Dedifferentiated amniotic fluid mesenchymal stem cell (primary cell): ENCODE measurements around the gene SULT1A3.
A peak's percentile ranks its signal among the peaks of the same experiment; 100 is the strongest.
"Not testable (repeated sequence)": the region's sequence is repeated elsewhere in the genome, so short reads cannot be mapped to it uniquely, and the experiment has no call there.

Experiments
- DNase-seq: peaks from one replicate; pipeline ENCODE4 v3.0.0-alpha.2; 2016; ENCODE audit errors: extremely low spot score

Gene SULT1A3

DNA sequence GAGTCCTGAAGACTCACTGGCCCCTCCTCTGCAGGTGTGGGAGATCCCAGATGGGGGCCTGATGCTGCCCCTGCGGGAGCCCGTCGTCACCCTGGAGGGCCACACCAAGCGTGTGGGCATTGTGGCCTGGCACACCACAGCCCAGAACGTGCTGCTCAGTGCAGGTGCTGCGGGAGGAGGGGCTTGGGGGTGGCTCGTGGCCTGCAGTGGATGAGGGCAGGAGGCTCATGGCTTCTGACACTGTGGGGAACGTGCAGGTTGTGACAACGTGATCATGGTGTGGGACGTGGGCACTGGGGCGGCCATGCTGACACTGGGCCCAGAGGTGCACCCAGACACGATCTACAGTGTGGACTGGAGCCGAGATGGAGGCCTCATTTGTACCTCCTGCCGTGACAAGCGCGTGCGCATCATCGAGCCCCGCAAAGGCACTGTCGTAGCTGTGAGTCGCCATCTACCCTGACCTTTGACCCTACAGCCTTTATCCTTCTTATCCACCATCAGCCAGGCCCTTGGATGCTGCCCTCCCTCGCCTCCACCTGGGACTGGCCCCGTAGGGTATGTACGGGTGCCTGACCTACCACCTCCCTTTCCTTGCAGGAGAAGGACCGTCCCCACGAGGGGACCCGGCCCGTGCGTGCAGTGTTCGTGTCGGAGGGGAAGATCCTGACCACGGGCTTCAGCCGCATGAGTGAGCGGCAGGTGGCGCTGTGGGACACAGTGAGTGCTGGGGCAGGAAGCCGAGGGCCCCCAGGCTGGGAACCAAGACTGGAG, 12.1 kb upstream of the SULT1A3 start:
- peak; percentile 24 for DNase-seq

DNA sequence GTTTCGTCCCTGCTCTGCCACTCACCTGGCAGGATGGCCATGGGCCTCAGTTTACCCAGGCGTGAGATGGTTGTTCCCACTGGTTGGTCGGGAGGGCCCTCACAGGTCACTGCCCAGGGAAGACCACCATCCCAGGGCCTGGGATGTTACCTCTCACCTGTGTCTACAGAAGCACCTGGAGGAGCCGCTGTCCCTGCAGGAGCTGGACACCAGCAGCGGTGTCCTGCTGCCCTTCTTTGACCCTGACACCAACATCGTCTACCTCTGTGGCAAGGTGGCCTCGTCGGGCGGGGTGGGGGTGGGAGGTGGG, 11.5 kb upstream of the SULT1A3 start:
- DNase-seq = no peak

DNA sequence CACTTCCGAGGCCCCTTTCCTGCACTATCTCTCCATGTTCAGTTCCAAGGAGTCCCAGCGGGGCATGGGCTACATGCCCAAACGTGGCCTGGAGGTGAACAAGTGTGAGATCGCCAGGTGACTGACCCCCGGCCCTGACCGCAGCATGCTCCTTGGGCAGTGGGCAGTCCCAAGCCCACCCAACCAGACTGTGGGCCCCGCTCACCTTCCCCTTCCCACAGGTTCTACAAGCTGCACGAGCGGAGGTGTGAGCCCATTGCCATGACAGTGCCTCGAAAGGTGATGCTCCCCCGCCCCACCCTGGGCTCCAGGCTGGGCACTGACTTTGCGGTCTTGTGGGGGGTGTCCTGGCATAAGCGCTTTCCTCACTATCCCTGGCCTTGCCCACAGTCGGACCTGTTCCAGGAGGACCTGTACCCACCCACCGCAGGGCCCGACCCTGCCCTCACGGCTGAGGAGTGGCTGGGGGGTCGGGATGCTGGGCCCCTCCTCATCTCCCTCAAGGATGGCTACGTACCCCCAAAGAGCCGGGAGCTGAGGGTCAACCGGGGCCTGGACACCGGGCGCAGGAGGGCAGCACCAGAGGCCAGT, 11.0 kb upstream of the SULT1A3 start:
- DNase-seq = no peak

DNA sequence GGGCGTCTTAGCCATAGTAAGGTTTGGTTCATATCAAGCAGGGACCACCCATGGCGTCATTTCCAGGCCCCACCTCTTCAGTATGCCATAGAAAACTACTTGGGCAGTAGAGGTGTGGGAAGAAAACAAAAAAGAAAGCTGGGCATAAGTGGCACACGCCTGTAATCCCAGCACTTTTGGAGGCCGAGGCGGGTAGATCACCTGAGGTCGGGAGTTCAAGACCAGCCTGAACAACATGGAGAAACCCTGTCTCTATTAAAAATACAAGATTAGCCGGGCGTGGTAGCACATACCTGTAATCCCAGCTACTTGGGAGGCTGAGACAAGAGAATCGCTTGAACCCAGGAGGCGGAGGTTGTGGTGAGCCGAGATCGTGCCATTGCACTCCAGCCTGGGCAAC, 7.9 kb upstream of the SULT1A3 start:
- DNase-seq = not testable (repeated sequence)

DNA sequence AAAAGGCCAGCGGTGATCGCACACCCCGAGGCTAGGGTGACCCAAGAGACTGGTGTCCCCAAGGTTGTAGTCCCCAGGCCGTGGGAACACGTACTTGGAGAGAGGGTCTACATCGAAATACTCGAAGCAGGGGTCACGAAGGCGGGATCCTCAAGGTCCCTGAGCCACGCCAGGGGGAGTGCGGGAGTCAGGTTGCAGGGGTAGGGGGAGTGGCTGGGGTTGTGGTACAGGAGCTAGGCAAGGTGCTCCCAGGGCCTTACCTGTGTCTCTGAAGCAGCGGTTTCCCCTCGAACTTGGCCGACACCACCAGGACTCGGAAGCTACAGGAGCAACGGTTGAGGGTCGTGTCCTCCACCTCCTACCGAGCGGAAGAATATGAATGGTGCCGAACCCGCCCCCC, 6.0 kb upstream of the SULT1A3 start:
- DNase-seq = not testable (repeated sequence)

DNA sequence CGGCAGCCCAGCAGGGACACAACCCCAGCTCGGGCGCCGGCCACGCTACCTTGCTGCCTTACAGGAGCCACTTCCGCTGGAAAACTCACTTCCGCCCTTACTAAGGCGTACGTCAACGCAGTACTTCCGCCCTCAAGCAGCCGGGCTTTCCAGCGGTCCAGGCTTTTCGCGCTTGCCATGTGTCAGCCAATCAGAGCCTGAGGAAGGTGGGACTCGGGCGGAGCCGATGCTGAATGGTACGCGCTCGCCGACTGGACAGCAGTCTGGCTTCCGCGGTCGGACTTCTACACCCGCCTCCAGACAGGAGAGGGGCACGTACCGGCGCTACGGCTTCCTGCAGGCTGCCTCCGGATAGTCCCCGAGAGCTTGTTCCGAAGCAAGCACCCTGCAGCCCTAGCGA, 5.4 kb upstream of the SULT1A3 start, which contains the start of the genes BOLA2B and SLX1A:
Gene BOLA2B (minus strand): TSS at position 52 of the 400 bp plus-strand sequence. CDS start 71 bp downstream, outside the sequence.
Gene SLX1A (plus strand): TSS at position 261 of the 400 bp plus-strand sequence. CDS start 210 bp downstream, outside the sequence.
- not testable (repeated sequence) for DNase-seq

DNA sequence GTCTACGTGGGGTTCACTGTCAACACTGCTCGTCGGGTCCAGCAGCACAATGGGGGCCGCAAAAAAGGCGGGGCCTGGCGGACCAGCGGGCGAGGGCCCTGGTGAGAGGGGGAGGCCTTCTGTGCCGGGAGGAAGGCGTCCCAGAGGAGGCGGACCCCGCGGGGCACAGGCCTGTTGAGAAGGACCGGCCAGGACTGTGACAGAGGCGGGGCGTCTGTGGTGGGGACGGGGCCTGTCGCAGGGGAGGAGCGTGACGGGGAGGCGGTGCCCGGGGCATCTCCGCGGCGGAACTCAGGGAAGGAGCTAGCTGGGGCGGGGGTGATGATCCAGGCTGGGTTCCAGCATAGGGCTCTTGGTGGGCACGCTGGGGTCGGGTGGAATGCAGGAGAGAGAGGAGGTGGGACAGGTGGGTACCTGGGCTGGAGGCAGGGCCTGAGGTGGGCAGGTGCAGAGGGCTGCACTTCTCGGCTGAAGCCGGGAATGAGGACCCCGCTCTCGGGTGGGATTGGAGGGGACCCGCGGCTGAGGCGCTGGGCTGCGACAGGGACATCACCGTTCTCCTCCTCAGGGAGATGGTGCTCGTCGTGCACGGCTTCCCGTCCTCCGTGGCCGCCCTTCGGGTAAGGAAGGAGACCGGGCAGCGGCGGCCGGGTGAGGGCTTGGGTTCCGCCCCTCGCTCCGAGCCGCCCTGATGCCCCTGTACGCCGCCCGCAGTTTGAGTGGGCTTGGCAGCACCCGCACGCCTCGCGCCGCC, 4.7 kb upstream of the SULT1A3 start:
- not testable (repeated sequence) for DNase-seq

DNA sequence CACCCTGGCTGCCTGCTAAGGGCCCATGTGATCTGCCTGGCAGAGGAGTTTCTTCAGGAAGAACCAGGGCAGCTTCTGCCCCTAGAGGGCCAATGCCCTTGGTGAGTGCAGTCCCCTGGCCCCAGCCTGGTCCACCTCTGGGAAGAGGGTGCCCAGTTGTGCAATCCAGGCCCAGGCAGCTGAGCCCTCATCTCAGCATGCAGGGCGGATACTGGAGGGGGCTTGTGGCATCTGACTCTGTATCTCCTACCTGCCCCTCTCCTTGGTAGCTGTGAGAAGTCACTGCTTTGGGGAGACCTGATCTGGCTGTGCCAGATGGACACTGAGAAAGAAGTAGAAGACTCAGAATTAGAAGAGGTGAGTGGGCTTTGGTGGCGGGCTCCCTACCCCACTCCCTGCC, 2.1 kb upstream of the SULT1A3 start:
- not testable (repeated sequence) for DNase-seq

DNA sequence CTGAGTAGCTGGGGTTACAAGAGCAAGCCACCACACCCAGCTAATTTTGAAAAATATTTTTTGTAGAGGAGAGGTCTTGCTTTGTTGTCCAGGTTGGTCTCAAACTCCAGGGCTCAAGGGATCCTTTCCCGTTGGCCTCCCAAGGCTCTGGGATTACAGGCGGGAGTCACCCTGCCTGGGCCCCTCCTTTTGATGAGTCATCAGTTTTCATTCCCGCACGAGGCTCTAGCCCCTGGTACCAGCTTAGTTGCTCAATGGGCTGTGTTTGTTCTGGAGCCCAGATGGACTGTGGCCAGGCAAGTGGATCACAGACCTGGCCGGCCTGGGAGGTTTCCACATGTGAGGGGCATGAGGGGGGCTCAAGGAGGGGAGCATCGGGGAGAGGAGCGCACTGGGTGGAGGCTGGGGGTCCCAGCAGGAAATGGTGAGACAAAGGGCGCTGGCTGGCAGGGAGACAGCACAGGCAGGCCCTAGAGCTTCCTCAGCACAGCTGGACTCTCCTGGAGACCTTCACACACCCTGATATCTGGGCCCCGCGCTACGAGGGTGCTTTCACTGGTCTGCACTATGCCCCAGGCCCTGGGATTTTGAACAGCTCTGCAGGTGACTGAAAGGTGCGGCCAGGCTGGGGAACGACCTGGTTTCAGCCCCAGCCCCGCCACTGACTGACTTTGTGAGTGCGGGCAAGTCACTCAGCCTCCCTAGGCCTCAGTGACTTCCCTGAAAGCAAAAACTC, 721 bp downstream of the SULT1A3 start:
- DNase-seq = not testable (repeated sequence)

DNA sequence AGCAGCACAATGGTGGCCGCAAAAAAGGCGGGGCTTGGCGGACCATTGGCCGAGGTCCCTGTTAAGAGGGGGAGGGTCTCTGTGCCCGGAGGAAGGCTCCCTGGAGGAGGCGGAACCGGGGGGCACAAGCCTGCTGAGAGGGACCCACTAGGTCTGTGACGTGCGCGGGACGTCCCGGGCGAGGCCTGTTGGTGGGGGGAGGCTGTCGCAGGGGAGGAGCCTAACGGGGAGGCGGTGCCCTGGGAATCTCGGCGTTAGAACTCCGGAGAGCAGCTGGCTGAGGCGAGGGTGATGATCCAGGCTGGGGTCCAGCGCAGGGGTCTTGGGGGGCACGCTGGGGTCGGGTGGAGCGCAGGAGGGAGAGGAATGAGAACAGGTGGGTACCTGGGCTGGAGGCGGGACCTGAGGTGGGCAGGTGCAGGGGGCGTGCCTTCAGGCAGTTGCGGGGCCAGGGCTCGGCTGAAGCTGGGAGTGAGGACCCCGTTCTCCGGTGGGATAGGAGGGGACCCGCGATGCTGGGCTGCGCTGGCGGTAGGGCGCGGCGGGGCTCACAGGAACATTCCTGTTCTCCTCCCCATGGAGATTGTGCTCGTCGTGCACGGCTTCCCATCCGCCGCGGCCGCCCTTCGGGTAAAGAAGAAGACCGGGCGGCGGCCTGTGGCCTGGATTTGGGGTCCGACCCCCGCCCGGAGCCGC, 6.6 kb downstream of the SULT1A3 start:
- not testable (repeated sequence) for DNase-seq

DNA sequence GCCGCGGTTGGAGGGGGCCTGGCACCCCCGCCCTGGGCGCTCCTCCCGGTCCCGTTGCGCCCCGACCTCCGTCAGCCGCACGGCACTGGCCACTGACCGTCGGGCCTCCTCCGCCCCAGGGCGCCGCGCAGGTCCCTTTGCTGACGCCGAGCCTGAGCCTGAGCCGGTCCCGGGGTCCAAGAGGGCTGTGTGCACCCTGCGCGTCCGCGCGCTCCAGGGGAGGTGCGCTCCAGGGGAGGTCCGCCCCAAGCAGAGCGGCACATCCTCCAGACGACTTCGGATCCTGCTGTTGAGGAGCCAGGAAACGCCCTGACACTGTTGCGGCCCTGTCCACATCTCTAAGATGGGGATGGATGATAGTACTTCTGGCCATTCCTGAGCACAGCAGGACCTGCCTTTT, 7.2 kb downstream of the SULT1A3 start:
- DNase-seq = not testable (repeated sequence)

DNA sequence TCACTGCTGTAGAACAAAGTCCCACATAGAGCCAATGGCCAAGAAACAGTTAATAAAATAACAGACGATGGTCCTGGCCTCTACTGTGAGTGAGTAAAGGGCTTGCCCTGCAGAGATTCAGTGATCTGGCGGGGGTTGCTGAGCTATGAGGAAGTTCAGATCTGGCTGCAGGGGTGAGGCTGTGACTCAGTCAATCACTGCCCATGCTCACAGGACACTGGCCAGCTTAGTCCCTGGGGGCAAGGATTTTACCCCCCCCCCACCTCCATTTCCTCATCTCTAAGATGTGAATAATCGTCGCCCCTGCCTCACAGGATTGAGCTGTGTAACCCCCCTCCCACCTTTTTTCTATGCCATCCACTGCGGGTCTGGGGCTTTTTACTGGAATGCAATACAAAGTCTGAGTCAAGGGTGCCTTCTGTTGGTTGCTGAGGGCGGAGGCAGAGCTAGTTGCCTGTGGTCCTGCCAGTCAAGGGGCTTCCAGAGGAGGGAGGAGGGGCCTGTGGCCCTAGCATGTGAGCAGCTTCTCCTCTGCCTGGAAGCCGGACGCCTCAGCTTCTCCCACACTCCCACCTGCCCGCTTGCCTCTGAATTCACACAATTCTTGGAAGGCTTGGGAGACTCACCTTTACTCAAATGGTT, 8.1 kb downstream of the SULT1A3 start:
- DNase-seq = not testable (repeated sequence)

DNA sequence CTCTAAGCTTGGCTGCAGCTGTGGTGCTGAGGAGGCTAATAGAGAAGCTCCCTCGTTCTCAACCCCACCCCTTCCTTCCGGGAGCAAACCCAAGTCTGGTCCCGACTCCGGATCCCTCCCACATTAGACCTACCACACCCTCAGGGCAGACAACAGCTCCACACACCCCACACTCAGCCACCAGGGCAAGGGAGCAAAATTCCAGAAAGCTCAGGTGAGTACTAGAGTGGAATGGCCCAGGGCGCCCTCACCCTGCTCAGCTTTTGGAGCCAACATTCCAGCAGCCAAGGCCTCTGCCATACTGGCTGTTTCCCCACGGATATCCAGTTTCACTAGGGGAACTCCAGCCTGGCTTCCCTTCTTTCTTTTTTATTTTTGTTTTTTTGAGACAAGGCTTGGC, 10.0 kb downstream of the SULT1A3 start:
- not testable (repeated sequence) for DNase-seq

DNA sequence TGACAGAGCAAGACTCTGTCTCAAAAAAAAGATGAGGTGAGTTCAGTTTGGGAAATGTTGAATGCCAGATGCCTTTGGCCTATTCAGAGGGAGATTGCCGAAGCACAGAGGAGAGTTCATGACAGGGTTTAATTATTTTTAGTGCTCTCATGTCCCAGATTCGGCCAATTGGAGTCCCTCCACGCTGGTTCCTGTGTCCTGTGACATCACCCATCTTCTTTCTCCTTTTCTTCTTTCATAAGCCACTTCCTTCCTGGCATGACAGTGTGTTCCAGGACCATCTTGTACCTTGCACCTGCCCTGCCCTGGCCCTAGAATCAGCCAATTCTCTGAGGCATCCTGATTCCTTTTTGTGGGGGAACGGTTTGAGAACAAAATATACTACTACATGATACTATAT, 12.4 kb downstream of the SULT1A3 start:
- DNase-seq = not testable (repeated sequence)

DNA sequence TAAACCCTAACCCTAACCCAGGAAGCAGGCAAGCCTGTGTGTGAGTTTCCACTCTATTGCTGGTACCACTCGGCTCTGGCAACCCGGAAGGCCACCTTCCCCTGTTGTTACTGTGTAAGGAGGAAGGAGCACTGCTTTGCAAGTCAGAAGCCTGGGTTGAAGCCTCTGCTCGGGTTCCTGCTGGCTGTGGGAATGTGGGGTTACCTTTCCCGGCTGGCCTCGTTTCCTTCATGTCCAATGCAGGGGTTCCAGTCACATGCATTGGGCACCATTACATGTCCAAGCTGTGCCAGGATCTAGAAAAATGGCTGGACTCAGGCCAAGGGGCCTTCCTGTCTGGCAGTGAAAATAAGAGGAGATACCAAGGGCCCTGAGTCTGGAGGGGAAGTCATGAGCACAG, 18.0 kb downstream of the SULT1A3 start:
- DNase-seq = not testable (repeated sequence)

DNA sequence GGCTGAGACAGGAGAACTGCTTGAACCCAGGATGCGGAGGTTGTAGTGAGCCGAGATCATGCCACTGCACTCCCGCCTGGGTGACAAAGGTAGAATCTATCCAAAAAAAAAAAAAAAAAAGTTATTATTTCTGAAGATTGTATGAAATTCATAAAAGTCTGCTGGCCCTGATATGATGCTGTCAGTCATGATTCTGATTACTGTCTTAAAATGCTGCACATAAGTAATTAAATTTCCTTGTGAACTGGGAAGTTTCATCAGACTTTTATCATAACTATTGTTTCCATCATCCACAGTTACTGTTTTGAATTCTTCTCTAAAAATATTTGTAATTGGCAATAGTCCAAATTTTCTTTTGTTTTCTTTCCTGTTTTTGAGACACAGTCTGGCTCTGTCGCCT, 49.3 kb downstream of the SULT1A3 start, which contains the start of gene NPIPB13:
Gene NPIPB13 (minus strand): TSS at position 101 of the 400 bp plus-strand sequence. CDS start 2,906 bp downstream, outside the sequence.
- not testable (repeated sequence) for DNase-seq
